Epithelial cell of esophagus (primary cell): Measurements from ENCODE around the gene BANF2.
"Not testable (repeated sequence)": the region's sequence is repeated elsewhere in the genome, so short reads cannot be mapped to it uniquely, and the experiment has no call there.

Experiments
- DNase-seq: peaks from one replicate; pipeline ENCODE4 v3.0.0; 2010; ENCODE audit warnings: low read depth
- H3K4me3 ChIP-seq: 2 replicates; pipeline ENCODE4 v1.5.1; 2011; ENCODE audit warnings: mild to moderate bottlenecking, low read length, control low read depth
- TF ChIP-seq, protein P1 (sequence below): IDR thresholded peaks from 2 replicates; pipeline ENCODE4 v1.5.1; 2011; ENCODE audit warnings: low read depth, mild to moderate bottlenecking, low read length, control low read depth, inconsistent platforms; ENCODE audit not compliant: insufficient read depth; ENCODE audit errors: missing control alignments

Gene BANF2

GRCh38 chr20:17654649-17655285, 45.0 kb upstream of the BANF2 start:
- DNase-seq = peak; percentile 27

GRCh38 chr20:17655286-17655651, 44.5 kb upstream of the BANF2 start:
- DNase-seq = no peak
- H3K4me3 ChIP-seq = no peak overlapping the region
- TF ChIP-seq, protein P1, sequence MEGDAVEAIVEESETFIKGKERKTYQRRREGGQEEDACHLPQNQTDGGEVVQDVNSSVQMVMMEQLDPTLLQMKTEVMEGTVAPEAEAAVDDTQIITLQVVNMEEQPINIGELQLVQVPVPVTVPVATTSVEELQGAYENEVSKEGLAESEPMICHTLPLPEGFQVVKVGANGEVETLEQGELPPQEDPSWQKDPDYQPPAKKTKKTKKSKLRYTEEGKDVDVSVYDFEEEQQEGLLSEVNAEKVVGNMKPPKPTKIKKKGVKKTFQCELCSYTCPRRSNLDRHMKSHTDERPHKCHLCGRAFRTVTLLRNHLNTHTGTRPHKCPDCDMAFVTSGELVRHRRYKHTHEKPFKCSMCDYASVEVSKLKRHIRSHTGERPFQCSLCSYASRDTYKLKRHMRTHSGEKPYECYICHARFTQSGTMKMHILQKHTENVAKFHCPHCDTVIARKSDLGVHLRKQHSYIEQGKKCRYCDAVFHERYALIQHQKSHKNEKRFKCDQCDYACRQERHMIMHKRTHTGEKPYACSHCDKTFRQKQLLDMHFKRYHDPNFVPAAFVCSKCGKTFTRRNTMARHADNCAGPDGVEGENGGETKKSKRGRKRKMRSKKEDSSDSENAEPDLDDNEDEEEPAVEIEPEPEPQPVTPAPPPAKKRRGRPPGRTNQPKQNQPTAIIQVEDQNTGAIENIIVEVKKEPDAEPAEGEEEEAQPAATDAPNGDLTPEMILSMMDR = no peak

More at GRCh38 chr20:17654649-17655285, 45.0 kb upstream of the BANF2 start:
- TF ChIP-seq, protein P1 = peak; percentile 53
- H3K4me3 ChIP-seq = no peak overlapping the region

DNA sequence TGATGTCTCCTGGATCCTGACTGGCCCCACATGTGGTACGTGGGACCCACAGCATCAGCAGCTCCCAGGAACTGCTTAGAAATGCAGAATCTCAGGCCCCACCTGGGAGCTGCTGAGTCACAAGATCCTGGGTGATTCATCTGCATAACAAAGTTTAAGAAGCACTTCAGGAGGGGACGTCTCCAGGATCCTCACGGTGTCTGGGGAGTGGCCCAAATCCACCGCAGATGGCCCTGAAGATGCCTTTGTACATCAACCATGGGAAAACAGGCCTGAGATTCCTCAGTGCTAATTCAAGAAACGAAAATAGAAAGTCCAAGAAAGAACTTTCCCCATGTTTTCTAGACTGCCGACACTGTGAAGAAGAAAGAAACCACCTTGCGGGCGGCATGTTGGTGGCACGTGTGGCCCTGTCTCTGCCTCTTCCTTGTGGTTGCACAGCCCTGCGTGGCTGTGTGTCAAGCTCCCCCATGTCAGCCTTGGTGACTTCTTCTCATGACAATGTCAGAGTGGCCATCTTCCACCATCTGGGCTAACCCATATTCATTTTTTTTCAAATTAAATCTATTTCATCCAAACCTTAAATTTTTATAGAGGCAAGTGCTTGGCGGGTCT, 43.8 kb upstream of the BANF2 start:
- no peak overlapping the region for H3K4me3 ChIP-seq
- TF ChIP-seq, protein P1 = no peak
- peak; percentile 48 for DNase-seq

DNA sequence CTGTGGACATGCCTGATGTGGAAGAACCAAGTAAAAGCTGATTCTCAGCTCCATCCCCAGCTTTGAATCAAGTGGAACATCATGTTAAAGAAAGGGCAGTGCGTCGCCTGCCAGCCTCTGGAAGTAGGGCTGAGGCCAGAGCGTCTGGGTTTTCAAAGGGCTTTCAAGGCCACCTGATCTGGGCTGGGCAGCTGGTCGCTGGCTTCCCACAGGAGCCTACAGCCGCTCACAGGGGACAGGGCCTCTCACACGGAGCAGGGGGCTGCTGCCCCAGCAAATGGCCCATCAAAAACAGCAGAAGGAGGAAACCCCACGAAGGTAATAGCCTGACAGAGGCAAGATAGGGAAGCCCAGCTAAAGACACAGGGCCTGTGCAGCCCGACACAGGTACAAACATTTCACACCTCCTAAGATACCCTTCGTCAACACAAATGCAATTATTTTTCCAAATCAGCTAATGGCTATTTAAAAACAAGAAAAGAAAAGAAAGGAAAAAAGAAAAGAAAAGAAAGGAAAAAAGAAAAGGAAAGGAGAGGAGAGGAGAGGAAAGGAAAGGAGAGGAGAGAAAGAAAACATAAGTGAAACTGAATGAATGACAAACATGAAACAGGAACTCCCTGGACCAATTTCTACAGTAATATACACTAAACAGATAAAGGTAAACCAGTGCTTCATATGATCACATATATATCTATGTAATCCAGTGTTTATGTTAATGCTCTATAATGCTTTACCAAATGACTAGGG, 42.5 kb upstream of the BANF2 start:
- no peak for DNase-seq
- H3K4me3 ChIP-seq = no peak overlapping the region
- TF ChIP-seq, protein P1 = no peak

GRCh38 chr20:17657898-17658647, 41.7 kb upstream of the BANF2 start:
- H3K4me3 ChIP-seq = no peak overlapping the region
- no peak for DNase-seq
- TF ChIP-seq, protein P1 = no peak

DNA sequence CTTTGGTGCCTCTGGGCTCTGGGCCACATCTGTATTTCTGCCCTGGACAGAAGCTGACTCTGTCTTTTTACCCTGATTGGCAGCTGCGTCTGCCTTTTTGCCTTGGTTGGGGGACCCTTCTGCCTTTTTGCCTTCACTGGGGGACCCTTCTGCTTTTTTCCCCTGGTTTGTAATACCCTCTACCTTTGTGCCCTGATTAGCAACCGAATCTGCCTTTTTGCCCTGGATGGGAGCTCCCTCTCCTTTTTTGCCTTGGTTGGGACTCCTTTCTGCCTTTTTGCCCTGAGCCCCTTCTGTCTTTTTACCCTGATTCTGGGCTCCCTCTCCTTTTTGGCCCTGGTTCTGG, 41.1 kb upstream of the BANF2 start:
- H3K4me3 ChIP-seq = no peak overlapping the region
- TF ChIP-seq, protein P1 = no peak
- DNase-seq = no peak

DNA sequence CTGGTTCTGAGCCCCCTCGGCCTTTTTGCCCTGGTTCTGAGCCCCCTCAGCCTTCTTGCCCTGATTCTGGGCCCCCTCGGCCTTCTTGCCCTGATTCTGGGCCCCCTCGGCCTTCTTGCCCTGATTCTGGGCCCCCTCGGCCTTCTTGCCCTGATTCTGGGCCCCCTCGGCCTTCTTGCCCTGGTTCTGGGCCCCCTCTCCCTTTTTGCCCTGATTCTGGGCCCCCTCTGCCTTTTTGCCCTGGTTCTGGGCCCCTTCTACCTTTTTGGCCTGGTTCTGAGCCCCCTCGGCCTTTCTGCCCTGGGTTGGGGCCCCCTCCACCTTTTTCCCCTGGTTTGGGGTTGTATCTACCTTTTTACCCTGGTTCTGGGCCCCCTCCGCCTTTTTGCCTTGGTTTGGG, 40.4 kb upstream of the BANF2 start:
- not testable (repeated sequence) for H3K4me3 ChIP-seq, DNase-seq
